CD4-positive, CD25-positive, alpha-beta regulatory T cell (primary cell): Measurements from ENCODE around the gene NTRK1. TPM values are rescaled to one million over a fixed set of nuclear protein-coding genes. Genes with fewer than 3 reads are reported as not detected.
A peak's percentile ranks its signal among the peaks of the same experiment; 100 is the strongest.

Experiments
- ATAC-seq, 2 donors: fragments of 150-1000 bp; cut with Tn5 transposase; one replicate each; pipeline ENCODE4 v1.10.0; 2021; ENCODE audit warnings: low read depth in 2 of 2, moderate number of reproducible peaks in 2 of 2, moderate library complexity in 1 of 2
- DNase-seq, 3 donors: peaks; one replicate each; pipeline versions ENCODE4 v3.0.0 to v3.0.0-alpha.2; 2012 to 2022; ENCODE audit warnings: mixed read lengths in 1 of 3
- H3K27ac ChIP-seq: one replicate; pipeline ENCODE4 v1.7.0; 2013; ENCODE audit warnings: mild to moderate bottlenecking, low read length; ENCODE audit not compliant: insufficient read depth, poor library complexity, severe bottlenecking
- H3K27me3 ChIP-seq: one replicate; pipeline ENCODE4 v1.7.0; 2013; ENCODE audit warnings: low read length; ENCODE audit not compliant: control insufficient read depth, insufficient read depth
- H3K36me3 ChIP-seq: one replicate; pipeline ENCODE4 v1.7.0; 2013; ENCODE audit warnings: mild to moderate bottlenecking, low read length, moderate library complexity; ENCODE audit not compliant: control insufficient read depth, insufficient read depth
- H3K4me1 ChIP-seq: 2 replicates; pipeline ENCODE4 v1.7.0; 2013; ENCODE audit warnings: mild to moderate bottlenecking, low read length; ENCODE audit not compliant: insufficient read depth, control insufficient read depth, poor library complexity, severe bottlenecking
- H3K4me3 ChIP-seq: one replicate; pipeline ENCODE4 v1.7.0; 2013; ENCODE audit warnings: low read depth, mild to moderate bottlenecking, low read length, moderate library complexity
- H3K9me3 ChIP-seq, 2 experiments: 1 replicate in 1 of 2; 2 replicates in 1 of 2; pipeline ENCODE4 v1.7.0; 2013; ENCODE audit warnings: low read length in 2 of 2, mild to moderate bottlenecking in 1 of 2, moderate library complexity in 1 of 2; ENCODE audit not compliant: control insufficient read depth in 2 of 2
- H3K27ac Mint-ChIP-seq, 3 donors: one replicate each; pipeline ENCODE4 v1.8.0; 2020 to 2022; ENCODE audit warnings: mild to moderate bottlenecking in 3 of 3, mixed read lengths in 3 of 3, moderate library complexity in 2 of 3
- H3K27me3 Mint-ChIP-seq: one replicate; pipeline ENCODE4 v1.8.0; 2022; ENCODE audit warnings: mild to moderate bottlenecking, mixed read lengths
- H3K36me3 Mint-ChIP-seq: one replicate; pipeline ENCODE4 v1.8.0; 2020; ENCODE audit warnings: mixed read lengths
- H3K4me1 Mint-ChIP-seq, 4 donors: one replicate each; pipeline ENCODE4 v1.8.0; 2020 to 2022; ENCODE audit warnings: mixed read lengths in 4 of 4, mild to moderate bottlenecking in 1 of 4
- H3K4me3 Mint-ChIP-seq, 4 donors: one replicate each; pipeline ENCODE4 v1.8.0; 2020 to 2022; ENCODE audit warnings: mild to moderate bottlenecking in 4 of 4, mixed read lengths in 4 of 4, moderate library complexity in 3 of 4
- H3K9me3 Mint-ChIP-seq, 7 donors: one replicate each; pipeline ENCODE4 v1.8.0; 2020 to 2022; ENCODE audit warnings: mixed read lengths in 7 of 7, mild to moderate bottlenecking in 3 of 7, moderate library complexity in 2 of 7
- polyA plus RNA-seq, 4 donors: library from polyadenylated mRNA; unstranded; fragments of 300-500 nt; fragmentation: Illumina TruSeq; gene quantifications; one replicate each; pipeline ENCODE4 v1.2.3, GENCODE V29; 2021
- total RNA-seq: library from RNA; stranded (reverse); gene quantifications from one replicate; pipeline ENCODE4 v1.2.3, GENCODE V29; 2022

The NTRK1 gene
- total and polyA plus RNA-seq, 5 donors from 2014 or later = 0.06 to 0.91 (median 0.27) TPM; not detected in 1

DNA sequence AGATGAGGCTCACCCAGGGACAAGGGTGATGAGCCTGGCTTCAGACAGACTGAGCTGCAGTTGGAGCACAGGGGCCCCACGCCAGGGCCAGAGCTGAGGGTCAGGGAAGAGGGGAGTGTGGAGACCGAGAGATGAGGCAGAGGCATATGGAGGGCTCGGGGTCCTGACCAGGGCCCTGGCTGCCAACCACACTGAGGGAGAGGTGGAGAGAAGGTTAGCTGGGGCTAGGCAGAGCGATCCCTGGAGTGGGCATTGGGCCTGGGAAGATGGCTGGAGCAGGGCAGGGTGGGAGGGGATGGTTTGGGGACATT lies 40.9 kb downstream of the NTRK1 start:
- peaks cover 0 to 11% (median 2%) of the 10 kb centered on the region in 4 donors for H3K4me1 Mint-ChIP-seq
- DNase-seq (no peak), ATAC-seq (no peak)
- no peak overlapping the region for H3K4me3 Mint-ChIP-seq
- peaks cover 26% of the 10 kb centered on the region for H3K27me3 Mint-ChIP-seq
- H3K27ac ChIP-seq = no peak overlapping the region
- H3K36me3 ChIP-seq = no peaks in the 10 kb centered on the region
- no peak overlapping the region for H3K27ac Mint-ChIP-seq
- H3K9me3 ChIP-seq = no peaks in the 10 kb centered on the region
- peaks cover 5% of the 10 kb centered on the region for H3K27me3 ChIP-seq
- H3K4me3 ChIP-seq = no peak overlapping the region
- H3K4me1 ChIP-seq = no peaks in the 10 kb centered on the region
- no peaks in the 10 kb centered on the region for H3K36me3 Mint-ChIP-seq
- H3K9me3 Mint-ChIP-seq = peaks cover 0 to 1% (median 0%) of the 10 kb centered on the region in 7 donors

DNA sequence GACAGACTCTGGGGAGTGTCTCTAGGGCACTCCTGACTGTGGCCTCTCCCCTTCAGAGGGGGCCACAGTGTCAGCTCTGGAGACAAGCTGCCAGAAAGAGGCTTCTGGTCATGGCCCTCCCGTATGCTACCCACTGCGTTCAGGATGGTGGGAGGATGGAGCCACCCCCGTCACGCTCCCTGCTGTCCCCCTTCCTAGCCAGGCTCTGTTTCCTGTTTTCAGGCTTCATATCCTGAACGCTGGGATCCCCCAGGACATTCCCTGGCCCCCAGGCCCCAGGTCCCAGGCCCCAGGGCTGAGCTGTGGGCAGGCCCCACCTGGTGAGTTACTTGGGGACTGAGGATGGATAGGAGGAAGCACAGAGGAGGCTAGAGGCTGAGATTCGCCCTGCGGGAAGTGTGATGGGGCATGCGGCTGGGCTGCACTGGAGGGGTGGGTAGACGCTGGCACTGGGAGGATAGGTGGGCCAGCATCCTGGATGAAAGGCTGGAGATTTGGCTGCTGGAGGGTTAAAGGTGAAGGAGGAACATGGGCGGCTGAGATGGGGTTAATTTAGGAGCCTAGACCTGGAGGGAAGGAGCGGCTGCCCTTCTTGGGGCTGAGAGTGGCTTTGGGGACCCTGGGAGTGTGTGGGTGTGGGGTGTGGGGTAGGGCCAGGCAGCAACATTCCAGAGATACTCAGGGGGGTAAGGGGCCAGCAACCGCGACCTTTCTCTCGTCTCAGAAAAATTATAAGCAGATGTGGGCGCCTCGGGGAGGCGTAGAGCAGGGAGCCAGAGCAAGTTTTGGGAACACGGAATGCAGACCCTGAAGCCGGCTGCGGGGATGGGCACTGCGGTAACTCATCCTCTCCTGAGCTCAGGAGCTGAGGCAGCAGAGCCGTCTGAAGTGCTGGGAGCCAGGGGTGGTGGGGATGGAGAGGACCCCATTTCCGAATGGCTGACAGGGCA lies 41.6 kb downstream of the NTRK1 start:
- no peaks in the 10 kb centered on the region for H3K36me3 ChIP-seq
- H3K27ac Mint-ChIP-seq = no peak overlapping the region
- peaks cover 5% of the 10 kb centered on the region for H3K27me3 ChIP-seq
- no peaks in the 10 kb centered on the region for H3K9me3 Mint-ChIP-seq
- H3K4me1 ChIP-seq = no peaks in the 10 kb centered on the region
- H3K36me3 Mint-ChIP-seq = no peaks in the 10 kb centered on the region
- H3K4me1 Mint-ChIP-seq = peaks cover 0 to 11% (median 3%) of the 10 kb centered on the region in 4 donors
- ATAC-seq (no peak), DNase-seq (no peak)
- H3K9me3 ChIP-seq = no peaks in the 10 kb centered on the region
- H3K27ac ChIP-seq = no peak overlapping the region
- peaks cover 19% of the 10 kb centered on the region for H3K27me3 Mint-ChIP-seq
- no peak overlapping the region for H3K4me3 ChIP-seq
- no peak overlapping the region for H3K4me3 Mint-ChIP-seq

DNA sequence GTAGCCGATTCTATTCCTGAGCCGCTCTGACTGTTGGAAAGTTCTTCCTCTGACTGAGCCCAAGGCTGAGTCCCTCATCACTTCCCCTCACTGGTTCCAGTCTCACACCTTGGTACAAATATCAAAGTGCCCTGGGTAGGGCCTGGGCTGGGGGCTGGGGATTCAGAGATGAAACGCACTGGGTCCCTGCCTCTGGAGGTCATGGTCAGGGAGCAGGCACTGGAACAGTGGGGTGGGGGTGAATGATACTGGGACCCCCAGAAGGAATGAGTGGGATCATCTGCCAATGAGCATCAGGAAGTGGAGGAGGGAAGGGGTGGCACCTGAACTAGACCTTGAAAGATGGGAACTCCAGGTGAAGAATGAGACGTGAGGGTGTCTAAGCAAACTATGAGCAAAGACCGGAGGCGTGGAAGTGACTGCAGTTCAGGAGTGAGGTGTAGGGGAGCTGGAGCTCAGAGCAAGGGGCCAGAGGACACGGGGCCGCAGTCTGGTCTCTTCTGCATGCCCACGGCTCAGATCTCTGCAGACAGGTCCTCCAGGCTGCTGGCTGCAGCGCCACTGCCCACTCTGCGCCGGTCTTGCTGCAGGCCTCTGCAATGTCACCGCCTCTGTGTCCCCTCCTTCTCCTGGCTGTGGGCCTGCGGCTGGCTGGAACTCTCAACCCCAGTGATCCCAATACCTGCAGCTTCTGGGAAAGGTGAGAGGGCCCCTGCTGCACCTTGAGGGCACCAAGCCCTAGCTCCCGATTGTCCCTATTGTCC lies 42.8 kb downstream of the NTRK1 start:
- Histone ChIP-seq H3K4me3 (no peak overlapping the region), H3K36me3 (no peaks in the 10 kb centered on the region), H3K27ac (no peak overlapping the region), H3K4me1 (no peaks in the 10 kb centered on the region), H3K27me3 (peaks cover 4% of the 10 kb centered on the region), H3K9me3 (no peaks in the 10 kb centered on the region)
- peaks cover 0 to 4% (median under 1%) of the 10 kb centered on the region in 4 donors for H3K4me1 Mint-ChIP-seq
- H3K36me3 Mint-ChIP-seq = no peaks in the 10 kb centered on the region
- H3K27me3 Mint-ChIP-seq = peaks cover 9% of the 10 kb centered on the region
- no peak overlapping the region for H3K4me3 Mint-ChIP-seq
- H3K9me3 Mint-ChIP-seq = no peaks in the 10 kb centered on the region
- ATAC-seq = no peak
- H3K27ac Mint-ChIP-seq = no peak overlapping the region
- DNase-seq = no peak

DNA sequence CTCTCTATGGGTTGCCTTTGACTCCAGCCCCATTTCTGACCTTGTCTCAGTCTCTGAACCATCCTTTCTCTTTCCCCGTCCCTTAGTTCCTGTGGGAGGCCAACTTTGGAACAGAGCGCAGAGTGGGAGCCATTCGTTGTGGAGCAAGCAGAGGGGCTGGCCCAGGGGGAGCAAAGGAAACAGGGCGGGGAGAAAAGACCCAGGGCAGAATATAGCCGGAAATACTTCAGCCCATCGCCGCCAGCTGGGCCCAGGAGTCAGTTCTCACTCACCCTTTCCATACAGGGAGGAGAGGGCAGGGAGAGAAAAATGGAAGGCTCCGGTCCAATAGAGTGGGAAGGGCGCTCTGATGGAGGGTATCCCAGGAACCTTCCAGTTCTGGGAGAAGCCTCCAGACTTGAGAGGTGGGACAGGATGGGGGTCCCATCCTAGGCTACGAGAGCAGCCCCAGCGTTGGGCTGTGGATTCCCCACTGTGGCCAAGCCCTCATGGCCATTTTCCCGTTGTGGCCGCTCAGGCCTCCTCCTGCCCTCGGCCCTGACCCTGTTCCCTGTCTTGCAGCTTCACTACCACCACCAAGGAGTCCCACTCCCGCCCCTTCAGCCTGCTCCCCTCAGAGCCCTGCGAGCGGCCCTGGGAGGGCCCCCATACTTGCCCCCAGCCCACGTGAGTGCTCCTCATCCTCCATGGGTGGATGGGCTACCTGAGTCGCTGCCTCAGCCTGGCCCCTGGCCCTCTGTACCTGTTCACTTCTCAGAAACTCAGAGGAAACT lies 43.7 kb downstream of the NTRK1 start:
- Mint-ChIP-seq H3K27ac (peak overlapping the region in 1 of 3 donors; percentile 88), H3K4me1 (peaks cover 0 to 2% (median 0%) of the 10 kb centered on the region in 4 donors), H3K4me3 (no peak overlapping the region), H3K9me3 (peaks cover 0 to 1% (median 0%) of the 10 kb centered on the region in 7 donors), H3K27me3 (peaks cover 12% of the 10 kb centered on the region), H3K36me3 (no peaks in the 10 kb centered on the region)
- H3K27ac ChIP-seq = no peak overlapping the region
- H3K36me3 ChIP-seq = no peaks in the 10 kb centered on the region
- no peak overlapping the region for H3K4me3 ChIP-seq
- no peaks in the 10 kb centered on the region for H3K27me3 ChIP-seq
- no peaks in the 10 kb centered on the region for H3K9me3 ChIP-seq
- H3K4me1 ChIP-seq = no peaks in the 10 kb centered on the region
- ATAC-seq = no peak
- DNase-seq = no peak

DNA sequence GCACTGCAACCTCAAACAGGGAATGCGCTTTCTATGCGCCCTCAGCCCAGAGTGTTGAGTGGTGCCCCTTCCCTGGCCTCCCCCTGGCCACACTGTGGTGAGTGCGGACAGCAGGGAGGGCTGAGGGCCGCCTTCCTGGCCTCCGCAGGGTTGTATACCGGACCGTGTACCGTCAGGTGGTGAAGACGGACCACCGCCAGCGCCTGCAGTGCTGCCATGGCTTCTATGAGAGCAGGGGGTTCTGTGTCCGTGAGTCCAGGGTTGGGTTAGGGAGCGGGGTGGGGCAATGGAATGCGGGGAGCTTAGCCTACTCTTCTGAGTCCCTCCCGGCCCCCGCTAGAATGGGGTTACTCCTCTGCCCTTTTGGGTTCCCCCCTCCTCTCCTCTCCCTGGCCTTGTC lies 44.5 kb downstream of the NTRK1 start:
- DNase-seq (no peak), ATAC-seq (no peak)
- no peak overlapping the region for H3K4me3 ChIP-seq
- H3K27me3 ChIP-seq = no peaks in the 10 kb centered on the region
- H3K27ac ChIP-seq = no peak overlapping the region
- Mint-ChIP-seq H3K27ac (no peak overlapping the region), H3K9me3 (peaks cover 0 to 1% (median 0%) of the 10 kb centered on the region in 7 donors), H3K4me1 (peaks cover 0 to 2% (median 0%) of the 10 kb centered on the region in 4 donors), H3K4me3 (no peak overlapping the region), H3K36me3 (no peaks in the 10 kb centered on the region), H3K27me3 (peaks cover 12% of the 10 kb centered on the region)
- H3K9me3 ChIP-seq = no peaks in the 10 kb centered on the region
- H3K4me1 ChIP-seq = no peaks in the 10 kb centered on the region
- H3K36me3 ChIP-seq = no peaks in the 10 kb centered on the region

DNA sequence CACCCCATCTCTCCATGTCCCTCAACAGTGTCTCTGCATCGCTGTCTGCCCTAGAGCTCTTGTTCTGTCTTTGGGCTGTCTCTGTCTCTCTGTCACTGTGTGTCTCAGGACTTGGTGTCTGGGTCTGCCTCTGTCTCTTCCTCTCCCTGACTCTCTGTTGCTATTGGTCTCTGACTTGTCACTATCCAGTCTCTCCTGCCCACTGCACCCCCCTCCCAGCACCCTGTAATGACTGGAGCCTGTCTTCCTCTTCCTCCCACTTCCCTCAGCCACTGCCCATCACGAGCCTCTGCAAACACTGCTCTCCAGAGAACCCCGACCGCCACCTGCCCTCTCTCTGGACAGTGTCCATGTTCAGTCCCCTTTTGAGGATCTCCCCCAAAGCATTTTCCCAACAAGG lies 45.0 kb downstream of the NTRK1 start:
- Mint-ChIP-seq H3K36me3 (no peaks in the 10 kb centered on the region), H3K9me3 (peaks cover 0 to 1% (median 0%) of the 10 kb centered on the region in 7 donors), H3K4me1 (peaks cover 0 to 2% (median 0%) of the 10 kb centered on the region in 4 donors), H3K27ac (peak overlapping the region in 1 of 3 donors; percentile 38), H3K4me3 (no peak overlapping the region), H3K27me3 (peaks cover 16% of the 10 kb centered on the region)
- H3K36me3 ChIP-seq = no peaks in the 10 kb centered on the region
- ATAC-seq = no peak
- H3K9me3 ChIP-seq = no peaks in the 10 kb centered on the region
- no peak overlapping the region for H3K4me3 ChIP-seq
- no peaks in the 10 kb centered on the region for H3K4me1 ChIP-seq
- H3K27ac ChIP-seq = no peak overlapping the region
- DNase-seq = no peak
- H3K27me3 ChIP-seq = no peaks in the 10 kb centered on the region

DNA sequence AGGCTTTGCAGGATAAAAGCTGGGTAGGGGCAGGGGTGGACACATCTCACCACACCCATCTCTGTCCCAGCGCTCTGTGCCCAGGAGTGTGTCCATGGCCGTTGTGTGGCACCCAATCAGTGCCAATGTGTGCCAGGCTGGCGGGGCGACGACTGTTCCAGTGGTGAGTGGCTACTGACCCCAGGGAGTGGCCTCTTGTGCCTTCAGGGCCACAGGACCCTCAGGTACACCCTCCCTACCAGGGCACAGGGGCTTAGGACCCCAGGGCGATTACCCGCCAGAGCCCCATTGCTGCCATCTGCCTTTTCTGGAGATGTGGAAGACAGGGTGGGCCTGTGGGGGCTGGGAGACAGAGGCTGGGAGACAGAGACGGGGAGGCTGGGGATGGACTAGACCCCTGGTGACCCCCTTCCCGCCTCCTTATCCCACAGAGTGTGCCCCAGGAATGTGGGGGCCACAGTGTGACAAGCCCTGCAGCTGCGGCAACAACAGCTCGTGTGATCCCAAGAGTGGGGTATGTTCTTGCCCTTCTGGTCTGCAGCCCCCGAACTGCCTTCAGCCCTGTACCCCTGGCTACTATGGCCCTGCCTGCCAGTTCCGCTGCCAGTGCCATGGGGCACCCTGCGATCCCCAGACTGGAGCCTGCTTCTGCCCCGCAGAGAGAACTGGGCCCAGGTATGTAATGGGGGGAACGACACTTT lies 45.7 kb downstream of the NTRK1 start:
- H3K27me3 Mint-ChIP-seq = peaks cover 20% of the 10 kb centered on the region
- no peak overlapping the region for H3K4me3 Mint-ChIP-seq
- peaks cover 0 to 2% (median 0%) of the 10 kb centered on the region in 4 donors for H3K4me1 Mint-ChIP-seq
- H3K27ac Mint-ChIP-seq = no peak overlapping the region
- peaks cover 0 to 1% (median 0%) of the 10 kb centered on the region in 7 donors for H3K9me3 Mint-ChIP-seq
- no peaks in the 10 kb centered on the region for H3K36me3 ChIP-seq
- H3K27me3 ChIP-seq = no peaks in the 10 kb centered on the region
- no peak for ATAC-seq
- no peaks in the 10 kb centered on the region for H3K4me1 ChIP-seq
- H3K9me3 ChIP-seq = no peaks in the 10 kb centered on the region
- no peak overlapping the region for H3K4me3 ChIP-seq
- no peak overlapping the region for H3K27ac ChIP-seq
- no peak for DNase-seq
- H3K36me3 Mint-ChIP-seq = no peaks in the 10 kb centered on the region
